Kidney (tissue), 14 donors: Measurements from ENCODE around the gene ANKRD63. TPM values are rescaled to one million over a fixed set of nuclear protein-coding genes. Genes with fewer than 3 reads are reported as not detected.

Experiments
- DNase-seq, 5 donors: peaks; one replicate each; pipeline ENCODE4 v3.0.0-alpha.2; 2013 to 2020
- FAIRE-seq: peaks from 2 replicates; lab custom pipeline; 2012; peaks lifted over from hg19 to GRCh38; lab: Jason Lieb, UNC
- H3K27ac ChIP-seq, 2 donors: one replicate each; pipeline ENCODE4 v1.7.0; 2013; ENCODE audit warnings: low read depth in 2 of 2, low read length in 2 of 2, inconsistent platforms in 1 of 2
- H3K27me3 ChIP-seq: one replicate; pipeline ENCODE4 v1.7.1; 2013; ENCODE audit warnings: low read length, inconsistent platforms; ENCODE audit not compliant: control insufficient read depth, insufficient read depth
- H3K36me3 ChIP-seq, 3 donors: one replicate each; pipeline versions ENCODE4 v1.7.0 to v1.7.1; 2013; ENCODE audit warnings: low read length in 3 of 3, control low read depth in 1 of 3, inconsistent platforms in 1 of 3; ENCODE audit not compliant: insufficient read depth in 3 of 3, control insufficient read depth in 2 of 3
- H3K4me1 ChIP-seq, 3 donors: one replicate each; pipeline versions ENCODE4 v1.7.0 to v1.7.1; 2013; ENCODE audit warnings: low read length in 3 of 3, inconsistent platforms in 1 of 3, low read depth in 1 of 3; ENCODE audit not compliant: control insufficient read depth in 2 of 3, insufficient read depth in 2 of 3
- H3K4me3 ChIP-seq, 3 donors: one replicate each; pipeline versions ENCODE4 v1.7.0 to v1.8.1; 2013; ENCODE audit warnings: low read length in 3 of 3, control low read depth in 1 of 3, inconsistent platforms in 1 of 3
- H3K9ac ChIP-seq, 3 donors: one replicate each; pipeline versions ENCODE4 v1.7.0 to v1.7.1; 2013; ENCODE audit warnings: low read length in 3 of 3, control low read depth in 1 of 3, inconsistent platforms in 1 of 3
- H3K9me3 ChIP-seq, 3 donors: one replicate each; pipeline versions ENCODE4 v1.7.0 to v1.7.1; 2013; ENCODE audit warnings: low read length in 3 of 3, control low read depth in 1 of 3, inconsistent platforms in 1 of 3; ENCODE audit not compliant: control insufficient read depth in 2 of 3, insufficient read depth in 1 of 3
- intact Hi-C: fragments of 100-400 bp; cut with DNase I; formaldehyde crosslinking; loops from one replicate; pipeline ENCODE4 v1.11.1; 2022
- polyA plus RNA-seq: library from polyadenylated mRNA; stranded (reverse); fragments of 350-450 nt; fragmentation: Illumina TruSeq; extraction: RNeasy Lipid Tissue Mini Kit (QIAGEN cat#74804); gene quantifications from one replicate; pipeline ENCODE4 v1.2.3, GENCODE V29; 2014; ENCODE audit warnings: low read depth, low replicate concordance; ENCODE audit not compliant: insufficient read depth
- total RNA-seq: library from RNA; stranded (reverse); fragmentation: NEBNext Ultra II Directional; extraction: Animal tissue kit (Norgen Biotek cat#: 25700); gene quantifications from one replicate; pipeline ENCODE4 v1.2.1, GENCODE V29; 2021
- TF ChIP-seq, protein P1 (sequence below): IDR thresholded peaks from 3 replicates; pipeline ENCODE4 v1.5.1; 2012; ENCODE audit warnings: mild to moderate bottlenecking, moderate library complexity, borderline replicate concordance; ENCODE audit not compliant: insufficient read depth; ENCODE audit errors: extremely low read depth
- donor health status: control.
- donor health status: control.
- donor health status: control.
- donor health status: control.
- donor health status: control.
- donor health status: DM: yes; HTN: yes; CAD: no.
- donor health status: Normal renal cell carcinoma (clear cell type).

The ANKRD63 gene
- total and polyA plus RNA-seq, 2 donors from 2014 or later, result not detected

DNA sequence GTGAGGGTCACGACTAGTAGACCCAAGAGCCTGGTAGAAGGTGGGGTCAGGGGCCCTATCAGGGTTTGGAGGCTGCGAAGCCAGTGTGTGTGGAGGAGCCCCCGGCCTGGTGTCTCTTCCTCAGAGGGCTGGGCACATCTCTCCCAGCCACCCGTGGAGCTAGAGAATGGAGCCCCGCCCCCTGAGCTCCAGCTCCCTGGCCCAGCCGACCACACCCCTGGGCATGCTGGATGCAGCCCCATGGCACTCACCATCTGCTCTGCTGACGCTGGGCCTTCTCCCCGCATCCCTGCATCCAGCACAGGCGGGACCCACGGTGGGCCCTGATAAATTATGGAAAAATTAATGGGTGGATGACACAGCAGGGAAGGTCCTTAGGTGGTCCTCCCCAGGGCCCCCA is 17.5 kb downstream of the ANKRD63 start:
- Histone ChIP-seq H3K27me3 (no peaks in the 10 kb centered on the region), H3K4me3 (no peak overlapping the region), H3K27ac (no peak overlapping the region), H3K9me3 (no peaks in the 10 kb centered on the region), H3K36me3 (no peaks in the 10 kb centered on the region), H3K9ac (no peak overlapping the region), H3K4me1 (no peaks in the 10 kb centered on the region)
- DNase-seq (peak in 1 of 5 donors; percentile 66), FAIRE-seq (no peak)
- TF ChIP-seq, protein P1, sequence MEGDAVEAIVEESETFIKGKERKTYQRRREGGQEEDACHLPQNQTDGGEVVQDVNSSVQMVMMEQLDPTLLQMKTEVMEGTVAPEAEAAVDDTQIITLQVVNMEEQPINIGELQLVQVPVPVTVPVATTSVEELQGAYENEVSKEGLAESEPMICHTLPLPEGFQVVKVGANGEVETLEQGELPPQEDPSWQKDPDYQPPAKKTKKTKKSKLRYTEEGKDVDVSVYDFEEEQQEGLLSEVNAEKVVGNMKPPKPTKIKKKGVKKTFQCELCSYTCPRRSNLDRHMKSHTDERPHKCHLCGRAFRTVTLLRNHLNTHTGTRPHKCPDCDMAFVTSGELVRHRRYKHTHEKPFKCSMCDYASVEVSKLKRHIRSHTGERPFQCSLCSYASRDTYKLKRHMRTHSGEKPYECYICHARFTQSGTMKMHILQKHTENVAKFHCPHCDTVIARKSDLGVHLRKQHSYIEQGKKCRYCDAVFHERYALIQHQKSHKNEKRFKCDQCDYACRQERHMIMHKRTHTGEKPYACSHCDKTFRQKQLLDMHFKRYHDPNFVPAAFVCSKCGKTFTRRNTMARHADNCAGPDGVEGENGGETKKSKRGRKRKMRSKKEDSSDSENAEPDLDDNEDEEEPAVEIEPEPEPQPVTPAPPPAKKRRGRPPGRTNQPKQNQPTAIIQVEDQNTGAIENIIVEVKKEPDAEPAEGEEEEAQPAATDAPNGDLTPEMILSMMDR, result no peak
- intact Hi-C loops, result no loop called here

DNA sequence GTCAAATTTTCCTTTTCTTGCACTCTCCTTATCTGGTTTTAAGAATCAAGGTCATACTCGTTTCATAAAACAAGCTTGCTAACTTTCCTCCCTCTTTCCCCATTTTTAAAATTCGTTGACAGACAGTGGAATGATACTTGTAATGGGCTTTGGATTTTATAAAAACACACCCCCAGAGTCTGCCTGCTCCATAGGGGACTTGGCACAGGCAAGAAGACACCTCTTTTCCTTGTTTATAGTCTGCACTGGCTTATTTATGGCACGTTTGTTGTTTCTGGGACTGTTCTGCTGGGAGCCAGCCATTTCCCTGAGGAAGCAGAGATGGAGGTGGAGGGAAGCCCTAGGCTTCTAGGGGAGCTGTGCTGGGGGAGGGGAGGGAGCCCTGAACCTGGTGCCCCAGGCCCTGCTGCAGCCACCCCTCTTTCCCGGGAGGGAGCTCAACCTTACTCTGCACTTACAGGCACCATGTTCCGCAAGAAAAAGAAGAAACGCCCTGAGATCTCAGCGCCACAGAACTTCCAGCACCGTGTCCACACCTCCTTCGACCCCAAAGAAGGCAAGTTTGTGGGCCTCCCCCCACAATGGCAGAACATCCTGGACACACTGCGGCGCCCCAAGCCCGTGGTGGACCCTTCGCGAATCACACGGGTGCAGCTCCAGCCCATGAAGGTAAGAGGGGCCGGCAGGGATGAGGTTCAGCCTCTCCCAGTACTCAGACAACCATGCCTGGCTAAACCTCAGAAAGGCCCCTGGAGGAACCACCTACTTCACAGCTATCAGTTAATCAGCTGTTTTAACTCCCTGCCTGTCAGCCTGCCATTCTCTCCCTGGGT is 18.3 kb downstream of the ANKRD63 start:
- Histone ChIP-seq H3K27ac (no peak overlapping the region), H3K9me3 (no peaks in the 10 kb centered on the region), H3K4me3 (no peak overlapping the region), H3K27me3 (no peaks in the 10 kb centered on the region), H3K4me1 (no peaks in the 10 kb centered on the region), H3K9ac (no peak overlapping the region), H3K36me3 (no peaks in the 10 kb centered on the region)
- DNase-seq (peak in 1 of 5 donors; percentile 57), FAIRE-seq (no peak)
- TF ChIP-seq, protein P1, result no peak
- intact Hi-C loops, result no loop called here

DNA sequence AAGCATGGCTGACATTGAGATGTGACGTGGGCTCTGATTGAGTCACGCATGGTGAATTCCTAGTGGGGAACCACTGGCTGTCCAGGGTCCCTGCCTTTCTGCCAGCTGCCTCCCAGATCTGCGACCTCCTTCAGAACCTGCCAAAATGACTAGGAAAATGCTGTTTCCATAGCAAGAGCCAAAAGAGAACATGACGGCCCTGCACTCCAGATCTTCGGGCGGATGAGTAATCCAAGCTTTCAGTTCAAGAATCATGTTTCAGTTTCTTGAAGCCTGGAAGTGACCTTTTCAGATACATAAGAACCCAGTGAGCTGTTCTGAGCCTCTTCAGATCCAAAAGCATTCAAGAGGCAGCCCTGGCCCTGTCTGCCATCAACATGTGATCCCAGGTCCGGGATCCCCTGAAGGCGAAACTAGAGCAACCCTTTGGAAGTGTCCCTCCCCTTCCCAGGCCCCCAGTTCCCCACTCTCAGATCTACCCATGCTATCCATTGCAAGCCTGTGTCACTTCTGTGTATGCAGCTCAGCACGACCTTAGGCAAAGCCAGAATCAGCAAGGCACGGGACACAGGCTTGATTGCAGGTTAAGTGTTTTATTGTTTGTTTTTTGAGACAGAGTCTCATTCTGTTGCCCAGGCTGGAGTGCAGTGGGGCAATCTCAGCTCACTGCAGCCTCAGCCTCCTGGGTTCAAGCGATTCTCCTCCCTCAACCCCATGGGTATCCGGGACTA is 19.7 kb downstream of the ANKRD63 start:
- FAIRE-seq, result no peak
- TF ChIP-seq, protein P1, result no peak
- H3K4me1 ChIP-seq, result peaks cover 0 to 2% (median 0%) of the 10 kb centered on the region in 3 donors
- no peaks in the 10 kb centered on the region for H3K27me3 ChIP-seq
- H3K4me3 ChIP-seq, result no peak overlapping the region
- no peak overlapping the region for H3K9ac ChIP-seq
- no peaks in the 10 kb centered on the region for H3K36me3 ChIP-seq
- DNase-seq, result no peak
- no peaks in the 10 kb centered on the region for H3K9me3 ChIP-seq
- intact Hi-C loops, result no loop called here
- no peak overlapping the region for H3K27ac ChIP-seq
